ENCODE results near the gene LRRC45.

Gene LRRC45

DNA sequence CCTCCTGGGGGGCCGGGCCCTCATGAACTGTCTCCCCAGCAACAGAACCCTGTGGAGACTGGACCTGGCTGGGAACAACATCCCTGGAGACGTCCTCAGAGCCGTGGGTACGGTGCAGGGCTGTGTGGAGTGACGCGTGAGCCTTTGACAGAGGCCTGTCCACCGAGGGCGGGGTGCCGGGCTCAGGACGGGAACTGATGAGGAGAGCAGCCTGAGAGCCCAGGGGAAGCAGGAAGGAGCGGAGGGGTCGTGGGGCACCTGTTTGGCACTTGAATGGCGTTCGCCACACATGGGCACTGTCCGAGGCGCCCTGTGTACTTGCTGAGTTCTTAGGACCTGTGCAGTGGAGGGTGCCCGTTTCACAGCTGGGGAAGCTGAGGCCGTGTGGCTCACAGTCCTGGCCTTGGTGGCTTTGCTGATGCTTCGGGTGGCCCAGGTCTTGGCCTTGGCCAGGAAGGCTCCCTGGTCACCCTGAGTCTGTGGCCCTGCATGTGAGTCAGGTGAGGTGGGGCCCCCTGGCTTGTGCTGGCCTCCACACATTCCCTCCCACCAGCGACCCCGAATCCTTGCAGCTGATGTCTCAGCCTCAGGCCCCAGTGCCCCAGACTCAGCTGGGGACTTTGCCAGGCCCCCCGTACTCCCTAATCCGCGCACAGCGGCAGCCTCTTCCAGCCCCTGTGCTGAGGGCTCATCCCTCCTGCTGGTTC, 2.4 kb downstream of the LRRC45 start:
- no peaks in the 10 kb centered on the region for H3K9me3 ChIP-seq (ENCODE audit: control insufficient read depth in 5 of 5, low read length in 5 of 5)
- no peak overlapping the region for H3K9ac ChIP-seq (ENCODE audit: low read length in 5 of 5)
- no peak overlapping the region for H3K4me3 ChIP-seq (ENCODE audit: low read depth in 1 of 5, low read length in 5 of 5)
- H3K36me3 ChIP-seq (ENCODE audit: control insufficient read depth in 5 of 5, insufficient read depth in 5 of 5, low read length in 5 of 5): peaks cover 0 to 7% (median 0%) of the 10 kb centered on the region in 5 donors
- H3K4me1 ChIP-seq (ENCODE audit: control insufficient read depth in 5 of 5, insufficient read depth in 5 of 5, low read length in 5 of 5): peaks cover 3 to 38% (median 38%) of the 10 kb centered on the region in 5 donors
- no peaks in the 10 kb centered on the region for H3K27me3 ChIP-seq (ENCODE audit: control insufficient read depth in 5 of 5, insufficient read depth in 4 of 5, low read length in 5 of 5)
- no peak overlapping the region for H3K27ac ChIP-seq (ENCODE audit: low read depth, low read length)

DNA sequence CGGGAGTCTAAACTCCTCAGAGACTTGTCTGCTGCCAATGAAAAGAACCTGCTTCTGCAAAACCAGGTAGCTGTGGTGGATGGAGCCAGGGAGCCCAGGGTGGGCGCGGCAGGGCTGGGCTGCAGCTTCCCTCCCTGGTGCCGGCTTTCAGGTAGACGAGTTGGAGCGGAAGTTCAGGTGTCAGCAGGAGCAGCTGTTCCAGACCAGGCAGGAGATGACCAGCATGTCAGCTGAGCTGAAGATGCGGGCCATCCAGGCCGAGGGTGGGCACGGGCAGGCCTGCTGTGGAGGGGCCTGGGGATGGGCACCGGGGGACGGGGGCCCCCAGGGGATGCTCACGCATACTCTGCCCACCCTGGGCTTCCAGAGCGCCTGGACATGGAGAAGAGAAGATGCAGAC, 5.1 kb downstream of the LRRC45 start:
- Histone ChIP-seq H3K27me3 (ENCODE audit: control insufficient read depth in 5 of 5, insufficient read depth in 4 of 5, low read length in 5 of 5) (peaks cover 0 to 7% (median 0%) of the 10 kb centered on the region in 5 donors), H3K4me1 (ENCODE audit: control insufficient read depth in 5 of 5, insufficient read depth in 5 of 5, low read length in 5 of 5) (peaks cover 0 to 39% (median 36%) of the 10 kb centered on the region in 5 donors), H3K9ac (ENCODE audit: low read length in 5 of 5) (no peak overlapping the region), H3K36me3 (ENCODE audit: control insufficient read depth in 5 of 5, insufficient read depth in 5 of 5, low read length in 5 of 5) (peaks cover 0 to 7% (median 0%) of the 10 kb centered on the region in 5 donors), H3K9me3 (ENCODE audit: control insufficient read depth in 5 of 5, low read length in 5 of 5) (no peaks in the 10 kb centered on the region), H3K27ac (ENCODE audit: low read depth, low read length) (no peak overlapping the region), H3K4me3 (ENCODE audit: low read depth in 1 of 5, low read length in 5 of 5) (no peak overlapping the region)

- H3K27ac ChIP-seq (ENCODE audit: low read depth, low read length): no peak overlapping the region
- no peak overlapping the region for H3K4me3 ChIP-seq (ENCODE audit: low read depth in 1 of 5, low read length in 5 of 5)
- no peak overlapping the region for H3K9ac ChIP-seq (ENCODE audit: low read length in 5 of 5)
- peaks cover 0 to 32% (median 29%) of the 10 kb centered on the region in 5 donors for H3K4me1 ChIP-seq (ENCODE audit: control insufficient read depth in 5 of 5, insufficient read depth in 5 of 5, low read length in 5 of 5)
- H3K36me3 ChIP-seq (ENCODE audit: control insufficient read depth in 5 of 5, insufficient read depth in 5 of 5, low read length in 5 of 5): peaks cover 0 to 7% (median 0%) of the 10 kb centered on the region in 5 donors
- peaks cover 0 to 7% (median 0%) of the 10 kb centered on the region in 5 donors for H3K27me3 ChIP-seq (ENCODE audit: control insufficient read depth in 5 of 5, insufficient read depth in 4 of 5, low read length in 5 of 5)
- no peaks in the 10 kb centered on the region for H3K9me3 ChIP-seq (ENCODE audit: control insufficient read depth in 5 of 5, low read length in 5 of 5)
These were observed 5.9 kb downstream of the LRRC45 start for GRCh38 chr17:82028966-82029365.

DNA sequence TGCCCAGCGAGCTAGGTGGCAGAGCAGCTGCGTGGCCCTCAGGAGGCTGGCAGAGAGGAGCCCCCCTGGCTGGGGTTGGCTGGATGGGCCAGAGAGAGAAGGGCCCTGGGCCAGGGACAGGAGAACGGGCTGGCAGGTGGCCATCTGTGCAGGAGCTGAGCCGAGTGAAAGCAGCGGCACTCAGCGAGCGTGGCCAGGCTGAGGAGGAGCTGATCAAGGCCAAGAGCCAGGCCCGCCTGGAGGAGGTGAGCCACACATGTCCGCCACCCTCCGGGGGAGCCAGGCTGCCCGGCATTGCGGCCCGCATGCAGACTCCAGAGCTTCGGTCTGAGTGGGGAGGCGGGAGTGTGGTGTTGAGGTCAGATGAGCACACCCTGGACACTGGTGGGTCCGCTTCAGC, 6.3 kb downstream of the LRRC45 start:
- H3K4me3 ChIP-seq (ENCODE audit: low read depth in 1 of 5, low read length in 5 of 5): no peak overlapping the region
- H3K9me3 ChIP-seq (ENCODE audit: control insufficient read depth in 5 of 5, low read length in 5 of 5): no peaks in the 10 kb centered on the region
- no peak overlapping the region for H3K9ac ChIP-seq (ENCODE audit: low read length in 5 of 5)
- peaks cover 0 to 31% (median 25%) of the 10 kb centered on the region in 5 donors for H3K4me1 ChIP-seq (ENCODE audit: control insufficient read depth in 5 of 5, insufficient read depth in 5 of 5, low read length in 5 of 5)
- H3K27ac ChIP-seq (ENCODE audit: low read depth, low read length): no peak overlapping the region
- peaks cover 0 to 7% (median 0%) of the 10 kb centered on the region in 5 donors for H3K36me3 ChIP-seq (ENCODE audit: control insufficient read depth in 5 of 5, insufficient read depth in 5 of 5, low read length in 5 of 5)
- peaks cover 0 to 7% (median 0%) of the 10 kb centered on the region in 5 donors for H3K27me3 ChIP-seq (ENCODE audit: control insufficient read depth in 5 of 5, insufficient read depth in 4 of 5, low read length in 5 of 5)

GRCh38 chr17:82029990-82030469, 6.9 kb downstream of the LRRC45 start:
- no peaks in the 10 kb centered on the region for H3K9me3 ChIP-seq (ENCODE audit: control insufficient read depth in 5 of 5, low read length in 5 of 5)
- peak overlapping the region in 3 of 5 donors; percentile 59 to 70 (median 67) for H3K4me3 ChIP-seq (ENCODE audit: low read depth in 1 of 5, low read length in 5 of 5)
- H3K36me3 ChIP-seq (ENCODE audit: control insufficient read depth in 5 of 5, insufficient read depth in 5 of 5, low read length in 5 of 5): peaks cover 0 to 7% (median 0%) of the 10 kb centered on the region in 5 donors
- H3K9ac ChIP-seq (ENCODE audit: low read length in 5 of 5): no peak overlapping the region
- H3K4me1 ChIP-seq (ENCODE audit: control insufficient read depth in 5 of 5, insufficient read depth in 5 of 5, low read length in 5 of 5): peaks cover 0 to 31% (median 24%) of the 10 kb centered on the region in 5 donors
- peaks cover 0 to 7% (median 0%) of the 10 kb centered on the region in 5 donors for H3K27me3 ChIP-seq (ENCODE audit: control insufficient read depth in 5 of 5, insufficient read depth in 4 of 5, low read length in 5 of 5)
- H3K27ac ChIP-seq (ENCODE audit: low read depth, low read length): no peak overlapping the region

- Histone ChIP-seq H3K27me3 (ENCODE audit: control insufficient read depth in 5 of 5, insufficient read depth in 4 of 5, low read length in 5 of 5) (peaks cover 0 to 7% (median 0%) of the 10 kb centered on the region in 5 donors), H3K9me3 (ENCODE audit: control insufficient read depth in 5 of 5, low read length in 5 of 5) (no peaks in the 10 kb centered on the region), H3K27ac (ENCODE audit: low read depth, low read length) (no peak overlapping the region), H3K9ac (ENCODE audit: low read length in 5 of 5) (peak overlapping the region in 2 of 5 donors; percentile 46 to 56), H3K4me3 (ENCODE audit: low read depth in 1 of 5, low read length in 5 of 5) (peak overlapping the region in 4 of 5 donors; percentile 55 to 70 (median 63)), H3K4me1 (ENCODE audit: control insufficient read depth in 5 of 5, insufficient read depth in 5 of 5, low read length in 5 of 5) (peaks cover 0 to 34% (median 26%) of the 10 kb centered on the region in 5 donors), H3K36me3 (ENCODE audit: control insufficient read depth in 5 of 5, insufficient read depth in 5 of 5, low read length in 5 of 5) (peaks cover 0 to 7% (median 3%) of the 10 kb centered on the region in 5 donors)
These were observed 7.6 kb downstream of the LRRC45 start for GRCh38 chr17:82030470-82031302.

GRCh38 chr17:82031303-82031884, 8.3 kb downstream of the LRRC45 start, which contains the start of gene RAC3:
Gene RAC3 (plus strand): TSS chr17:82031678. CDS start chr17:82031762, 84 bp downstream.
- H3K27me3 ChIP-seq (ENCODE audit: control insufficient read depth in 5 of 5, insufficient read depth in 4 of 5, low read length in 5 of 5): peaks cover 0 to 7% (median 0%) of the 10 kb centered on the region in 5 donors
- no peaks in the 10 kb centered on the region for H3K9me3 ChIP-seq (ENCODE audit: control insufficient read depth in 5 of 5, low read length in 5 of 5)
- peaks cover 0 to 41% (median 33%) of the 10 kb centered on the region in 5 donors for H3K4me1 ChIP-seq (ENCODE audit: control insufficient read depth in 5 of 5, insufficient read depth in 5 of 5, low read length in 5 of 5)
- peak within 1 kb of the TSS in 4 of 5 donors; percentile 55 to 70 (median 63) for H3K4me3 ChIP-seq (ENCODE audit: low read depth in 1 of 5, low read length in 5 of 5)
- no peak within 1 kb of the TSS for H3K27ac ChIP-seq (ENCODE audit: low read depth, low read length)
- H3K36me3 ChIP-seq (ENCODE audit: control insufficient read depth in 5 of 5, insufficient read depth in 5 of 5, low read length in 5 of 5): peaks cover 0 to 7% (median 3%) of the 10 kb centered on the region in 5 donors
- H3K9ac ChIP-seq (ENCODE audit: low read length in 5 of 5): peak within 1 kb of the TSS in 2 of 5 donors; percentile 46 to 56

GRCh38 chr17:82031885-82032627, 9.0 kb downstream of the LRRC45 start:
- Histone ChIP-seq H3K9ac (ENCODE audit: low read length in 5 of 5) (peak overlapping the region in 1 of 5 donors; percentile 52), H3K27ac (ENCODE audit: low read depth, low read length) (no peak overlapping the region), H3K36me3 (ENCODE audit: control insufficient read depth in 5 of 5, insufficient read depth in 5 of 5, low read length in 5 of 5) (peaks cover 0 to 4% (median 2%) of the 10 kb centered on the region in 5 donors), H3K4me3 (ENCODE audit: low read depth in 1 of 5, low read length in 5 of 5) (peak overlapping the region in 2 of 5 donors; percentile 40 to 51), H3K9me3 (ENCODE audit: control insufficient read depth in 5 of 5, low read length in 5 of 5) (no peaks in the 10 kb centered on the region), H3K4me1 (ENCODE audit: control insufficient read depth in 5 of 5, insufficient read depth in 5 of 5, low read length in 5 of 5) (peaks cover 2 to 48% (median 39%) of the 10 kb centered on the region in 5 donors), H3K27me3 (ENCODE audit: control insufficient read depth in 5 of 5, insufficient read depth in 4 of 5, low read length in 5 of 5) (peaks cover 0 to 7% (median 0%) of the 10 kb centered on the region in 5 donors)

Data from subcutaneous abdominal adipose tissue (tissue), 5 donors.